Activated naive CD8-positive, alpha-beta T cell treated with anti-CD3 and anti-CD28 coated beads, Interleukin-2, amount 50 U/mL, for 24 hours (primary cell): ENCODE data around the gene SH2D3C.

Experiments used
- ATAC-seq: fragments of 150-1000 bp; cut with Tn5 transposase; one replicate; pipeline ENCODE4 v1.10.0; 2021
- DNase-seq: peaks from one replicate; pipeline ENCODE4 v3.0.0; 2021
- H3K27ac Mint-ChIP-seq: one replicate; pipeline ENCODE4 v1.8.0; 2021; ENCODE audit warnings: mild to moderate bottlenecking, mixed read lengths
- H3K27me3 Mint-ChIP-seq: one replicate; pipeline ENCODE4 v1.8.0; 2021; ENCODE audit warnings: mixed read lengths
- H3K36me3 Mint-ChIP-seq: one replicate; pipeline ENCODE4 v1.8.0; 2021; ENCODE audit warnings: low read depth, mixed read lengths
- H3K4me1 Mint-ChIP-seq: one replicate; pipeline ENCODE4 v1.8.0; 2021; ENCODE audit warnings: mixed read lengths
- H3K4me3 Mint-ChIP-seq: one replicate; pipeline ENCODE4 v1.8.0; 2021; ENCODE audit warnings: mild to moderate bottlenecking, moderate library complexity, mixed read lengths
- H3K9me3 Mint-ChIP-seq: one replicate; pipeline ENCODE4 v1.8.0; 2021; ENCODE audit warnings: mixed read lengths

Gene SH2D3C

GRCh38 chr9:127812936-127813675, 34.6 kb upstream of the SH2D3C start:
- Mint-ChIP-seq H3K27me3 (no peaks in the 10 kb centered on the region), H3K36me3 (peaks cover 16% of the 10 kb centered on the region), H3K4me1 (peaks cover 2% of the 10 kb centered on the region), H3K4me3 (no peak overlapping the region), H3K9me3 (no peaks in the 10 kb centered on the region), H3K27ac (no peak overlapping the region)
- DNase-seq (no peak), ATAC-seq (no peak)

GRCh38 chr9:127812011-127812410, 33.5 kb upstream of the SH2D3C start:
- DNase-seq (no peak), ATAC-seq (no peak)
- Mint-ChIP-seq H3K4me3 (no peak overlapping the region), H3K9me3 (no peaks in the 10 kb centered on the region), H3K4me1 (peaks cover 2% of the 10 kb centered on the region), H3K27me3 (no peaks in the 10 kb centered on the region), H3K27ac (no peak overlapping the region), H3K36me3 (peaks cover 18% of the 10 kb centered on the region)

GRCh38 chr9:127810378-127811187, 32.1 kb upstream of the SH2D3C start:
- Mint-ChIP-seq H3K27me3 (no peaks in the 10 kb centered on the region), H3K4me1 (peaks cover 5% of the 10 kb centered on the region), H3K9me3 (no peaks in the 10 kb centered on the region), H3K36me3 (peaks cover 24% of the 10 kb centered on the region), H3K27ac (no peak overlapping the region), H3K4me3 (no peak overlapping the region)
- DNase-seq: no peak
- no peak for ATAC-seq

- Mint-ChIP-seq H3K27ac (no peak overlapping the region), H3K4me1 (peaks cover 5% of the 10 kb centered on the region), H3K36me3 (peaks cover 24% of the 10 kb centered on the region), H3K4me3 (no peak overlapping the region), H3K9me3 (no peaks in the 10 kb centered on the region), H3K27me3 (no peaks in the 10 kb centered on the region)
- ATAC-seq: no peak
- DNase-seq: no peak
These were observed 31.3 kb upstream of the SH2D3C start for GRCh38 chr9:127809540-127810377.

- Mint-ChIP-seq H3K36me3 (peaks cover 24% of the 10 kb centered on the region), H3K27me3 (no peaks in the 10 kb centered on the region), H3K27ac (peak overlapping the region; percentile 42), H3K4me1 (peaks cover 10% of the 10 kb centered on the region), H3K4me3 (no peak overlapping the region), H3K9me3 (no peaks in the 10 kb centered on the region)
- DNase-seq (no peak), ATAC-seq (no peak)
These were observed 30.6 kb upstream of the SH2D3C start for GRCh38 chr9:127809002-127809539.

GRCh38 chr9:127808347-127809001, 30.0 kb upstream of the SH2D3C start:
- Mint-ChIP-seq H3K4me1 (peaks cover 15% of the 10 kb centered on the region), H3K27ac (peak overlapping the region; percentile 42), H3K36me3 (peaks cover 24% of the 10 kb centered on the region), H3K4me3 (no peak overlapping the region), H3K9me3 (no peaks in the 10 kb centered on the region), H3K27me3 (no peaks in the 10 kb centered on the region)
- ATAC-seq: no peak
- DNase-seq: no peak

- ATAC-seq: no peak
- no peak overlapping the region for H3K4me3 Mint-ChIP-seq
- H3K27ac Mint-ChIP-seq: no peak overlapping the region
- peaks cover 21% of the 10 kb centered on the region for H3K4me1 Mint-ChIP-seq
- peaks cover 27% of the 10 kb centered on the region for H3K36me3 Mint-ChIP-seq
- no peaks in the 10 kb centered on the region for H3K9me3 Mint-ChIP-seq
- H3K27me3 Mint-ChIP-seq: no peaks in the 10 kb centered on the region
- DNase-seq: no peak
These were observed 28.4 kb upstream of the SH2D3C start for GRCh38 chr9:127806871-127807270.

- Mint-ChIP-seq H3K27ac (peak overlapping the region; percentile 37), H3K9me3 (no peaks in the 10 kb centered on the region), H3K4me3 (no peak overlapping the region), H3K36me3 (peaks cover 24% of the 10 kb centered on the region), H3K4me1 (peaks cover 28% of the 10 kb centered on the region), H3K27me3 (no peaks in the 10 kb centered on the region)
- ATAC-seq: no peak
- DNase-seq: peak; percentile 58
These were observed 27.2 kb upstream of the SH2D3C start for GRCh38 chr9:127805620-127806019.

- DNase-seq (peak; percentile 31), ATAC-seq (no peak)
- Mint-ChIP-seq H3K27ac (peak overlapping the region; percentile 95), H3K4me1 (peaks cover 28% of the 10 kb centered on the region), H3K4me3 (peak overlapping the region; percentile 94), H3K9me3 (no peaks in the 10 kb centered on the region), H3K27me3 (no peaks in the 10 kb centered on the region), H3K36me3 (peaks cover 19% of the 10 kb centered on the region)
These were observed 25.3 kb upstream of the SH2D3C start for GRCh38 chr9:127803507-127804352.

GRCh38 chr9:127802576-127803443, 24.3 kb upstream of the SH2D3C start, which contains the start of gene FPGS:
Gene FPGS (plus strand): TSS chr9:127802882. CDS start chr9:127802925, 43 bp downstream.
- peak within 1 kb of the TSS; percentile 95 for H3K27ac Mint-ChIP-seq

GRCh38 chr9:127801955-127802575, 23.6 kb upstream of the SH2D3C start:
- no peak for DNase-seq
- peak overlapping the region; percentile 80 for H3K27ac Mint-ChIP-seq
- H3K36me3 Mint-ChIP-seq: peaks cover 9% of the 10 kb centered on the region
- H3K4me3 Mint-ChIP-seq: peak overlapping the region; percentile 94
- no peaks in the 10 kb centered on the region for H3K9me3 Mint-ChIP-seq
- peaks cover 41% of the 10 kb centered on the region for H3K4me1 Mint-ChIP-seq
- no peak for ATAC-seq
- H3K27me3 Mint-ChIP-seq: no peaks in the 10 kb centered on the region

More at GRCh38 chr9:127802576-127803443, 24.3 kb upstream of the SH2D3C start, which contains the start of gene FPGS:
- Mint-ChIP-seq H3K4me3 (peak within 1 kb of the TSS; percentile 94), H3K9me3 (no peaks in the 10 kb centered on the region), H3K4me1 (peaks cover 34% of the 10 kb centered on the region), H3K27me3 (no peaks in the 10 kb centered on the region), H3K36me3 (peaks cover 15% of the 10 kb centered on the region)
- ATAC-seq (peak; percentile 91), DNase-seq (peak; percentile 86)

- DNase-seq: peak; percentile 23
- Mint-ChIP-seq H3K4me3 (peak overlapping the region; percentile 45), H3K9me3 (no peaks in the 10 kb centered on the region), H3K27ac (peak overlapping the region; percentile 75), H3K36me3 (peaks cover 7% of the 10 kb centered on the region), H3K4me1 (peaks cover 43% of the 10 kb centered on the region), H3K27me3 (no peaks in the 10 kb centered on the region)
- ATAC-seq: peak; percentile 23
These were observed 18.4 kb upstream of the SH2D3C start for GRCh38 chr9:127796852-127797370.
